A673 (cell line): Measurements from ENCODE around the gene NR1H3. TPM values are rescaled to one million over a fixed set of nuclear protein-coding genes. Genes with fewer than 3 reads are reported as not detected.

Experiments used
- BruUV-seq: library from RNA; stranded (reverse); fragments of 400-500 nt; replicated peaks from 2 replicates; lab custom pipeline; 2021; lab: Mats Ljungman, UMichigan
- CTCF ChIA-PET: fragments of 300-600 bp; sonication (Branson Sonifier 250); formaldehyde crosslinking; loops from one replicate; lab custom pipeline; 2022; ENCODE audit warnings: antibody characterized with exemption; lab: Charles Lee
- POLR2A ChIA-PET: fragments of 300-600 bp; sonication (Branson Sonifier 250); formaldehyde crosslinking; loops from one replicate; lab custom pipeline; 2022; ENCODE audit warnings: antibody characterized with exemption; ENCODE audit not compliant: low non-redundant PET; lab: Charles Lee
- DNase-seq: peaks from one replicate; pipeline ENCODE4 v3.0.0-alpha.2; 2015; ENCODE audit warnings: low spot score
- H3K27ac ChIP-seq: fragments of 200-600 bp; sonication (generic); 2 replicates; pipeline ENCODE4 v1.5.1; 2016; ENCODE audit warnings: mixed run types, low read depth, mild to moderate bottlenecking, mixed read lengths, antibody characterized with exemption, low read length; ENCODE audit not compliant: poor library complexity, severe bottlenecking
- H3K27me3 ChIP-seq: fragments of 200-600 bp; sonication (generic); replicated peaks from 2 replicates; pipeline ENCODE4 v1.6.1; 2017; ENCODE audit warnings: mixed run types, low read depth, mild to moderate bottlenecking, mixed read lengths, antibody characterized with exemption, low read length; ENCODE audit not compliant: insufficient read depth, poor library complexity
- H3K36me3 ChIP-seq: fragments of 200-600 bp; sonication (generic); 2 replicates; pipeline ENCODE4 v1.6.1; 2016; ENCODE audit warnings: mixed run types, mild to moderate bottlenecking, mixed read lengths, antibody characterized with exemption, low read length; ENCODE audit not compliant: insufficient read depth, poor library complexity, severe bottlenecking
- H3K4me1 ChIP-seq: fragments of 200-600 bp; sonication (generic); 2 replicates; pipeline ENCODE4 v1.6.1; 2017; ENCODE audit warnings: mixed run types, mild to moderate bottlenecking, mixed read lengths, antibody characterized with exemption, low read length; ENCODE audit not compliant: insufficient read depth, poor library complexity, severe bottlenecking
- H3K4me3 ChIP-seq: fragments of 200-600 bp; sonication (generic); 2 replicates; pipeline ENCODE4 v1.5.1; 2016; ENCODE audit warnings: low read depth, mixed run types, mild to moderate bottlenecking, mixed read lengths, low read length; ENCODE audit not compliant: poor library complexity, severe bottlenecking
- H3K9me3 ChIP-seq: fragments of 200-600 bp; sonication (generic); 2 replicates; pipeline ENCODE4 v1.6.1; 2016; ENCODE audit warnings: mixed run types, low read depth, mild to moderate bottlenecking, mixed read lengths, antibody characterized with exemption, low read length; ENCODE audit not compliant: poor library complexity, severe bottlenecking
- EZH2 ChIP-seq: fragments of 200-600 bp; sonication (generic); IDR thresholded peaks from 2 replicates; pipeline ENCODE4 v1.6.1; 2017; ENCODE audit warnings: borderline replicate concordance, low read depth, mild to moderate bottlenecking, mixed read lengths, antibody characterized with exemption, low read length; ENCODE audit not compliant: poor library complexity, severe bottlenecking
- intact Hi-C: fragments of 100-400 bp; cut with micrococcal nuclease; formaldehyde crosslinking; loops from one replicate; pipeline ENCODE4 v1.10.0; 2022; ENCODE audit not compliant: unreplicated experiment
- total RNA-seq: library from RNA; stranded (reverse); gene quantifications from 2 replicates; pipeline ENCODE4 v1.2.3, GENCODE V29; 2021
- TF ChIP-seq, protein P1 (sequence below): fragments of 300-800, 200-600 bp; sonication (generic); conservative IDR thresholded peaks from 2 replicates; pipeline ENCODE4 v1.5.1; 2017; ENCODE audit warnings: low read depth, mild to moderate bottlenecking, antibody characterized with exemption, low read length, moderate library complexity, mixed read lengths

NR1H3 gene
- total RNA-seq, 1 experiment from 2014 or later: 14.5 TPM

DNA sequence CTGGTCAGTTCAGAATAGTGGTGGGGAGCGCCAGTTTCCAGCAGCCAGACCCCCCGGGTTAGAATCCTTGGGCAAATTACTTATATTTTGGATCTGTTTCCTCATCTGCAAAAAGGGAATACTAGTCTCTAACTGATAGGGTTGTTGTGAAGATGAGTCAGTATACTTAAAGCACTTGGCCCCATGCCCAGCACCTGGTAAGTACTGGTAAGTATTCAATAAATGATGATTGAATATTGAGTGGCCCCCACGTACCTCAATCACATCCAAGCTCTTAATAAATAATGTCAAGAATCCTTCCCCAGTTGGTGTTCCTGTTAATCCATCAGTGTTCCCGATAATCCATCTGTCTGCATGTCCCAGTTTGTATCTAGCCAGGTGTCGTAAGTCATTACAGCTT, 21.3 kb upstream of the NR1H3 start:
- no peaks in the 10 kb centered on the region for H3K27me3 ChIP-seq
- TF ChIP-seq, protein P1, sequence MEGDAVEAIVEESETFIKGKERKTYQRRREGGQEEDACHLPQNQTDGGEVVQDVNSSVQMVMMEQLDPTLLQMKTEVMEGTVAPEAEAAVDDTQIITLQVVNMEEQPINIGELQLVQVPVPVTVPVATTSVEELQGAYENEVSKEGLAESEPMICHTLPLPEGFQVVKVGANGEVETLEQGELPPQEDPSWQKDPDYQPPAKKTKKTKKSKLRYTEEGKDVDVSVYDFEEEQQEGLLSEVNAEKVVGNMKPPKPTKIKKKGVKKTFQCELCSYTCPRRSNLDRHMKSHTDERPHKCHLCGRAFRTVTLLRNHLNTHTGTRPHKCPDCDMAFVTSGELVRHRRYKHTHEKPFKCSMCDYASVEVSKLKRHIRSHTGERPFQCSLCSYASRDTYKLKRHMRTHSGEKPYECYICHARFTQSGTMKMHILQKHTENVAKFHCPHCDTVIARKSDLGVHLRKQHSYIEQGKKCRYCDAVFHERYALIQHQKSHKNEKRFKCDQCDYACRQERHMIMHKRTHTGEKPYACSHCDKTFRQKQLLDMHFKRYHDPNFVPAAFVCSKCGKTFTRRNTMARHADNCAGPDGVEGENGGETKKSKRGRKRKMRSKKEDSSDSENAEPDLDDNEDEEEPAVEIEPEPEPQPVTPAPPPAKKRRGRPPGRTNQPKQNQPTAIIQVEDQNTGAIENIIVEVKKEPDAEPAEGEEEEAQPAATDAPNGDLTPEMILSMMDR: no peak
- TF ChIP-seq EZH2: no peak
- TSS peak; percentile 19 for BruUV-seq
- H3K27ac ChIP-seq: peak overlapping the region; percentile 47
- H3K4me1 ChIP-seq: peaks cover 14% of the 10 kb centered on the region
- ChIA-PET POLR2A (interaction anchor here (0.6 to 0.7 kb wide), 4 partner anchors 20 to 345 kb away, joined by 3 to 10 read pairs (median 6); no protein-coding TSS in a partner anchor), CTCF (interaction anchor here (0.6 to 0.9 kb wide), 2 partner anchors 12 to 160 kb away, joined by 5 to 6 read pairs; partner anchors contain the start of gene ACP2)
- H3K4me3 ChIP-seq: no peak overlapping the region
- DNase-seq: peak; percentile 84
- no peaks in the 10 kb centered on the region for H3K9me3 ChIP-seq
- intact Hi-C loops: no loop called here
- H3K36me3 ChIP-seq: peaks cover 48% of the 10 kb centered on the region

DNA sequence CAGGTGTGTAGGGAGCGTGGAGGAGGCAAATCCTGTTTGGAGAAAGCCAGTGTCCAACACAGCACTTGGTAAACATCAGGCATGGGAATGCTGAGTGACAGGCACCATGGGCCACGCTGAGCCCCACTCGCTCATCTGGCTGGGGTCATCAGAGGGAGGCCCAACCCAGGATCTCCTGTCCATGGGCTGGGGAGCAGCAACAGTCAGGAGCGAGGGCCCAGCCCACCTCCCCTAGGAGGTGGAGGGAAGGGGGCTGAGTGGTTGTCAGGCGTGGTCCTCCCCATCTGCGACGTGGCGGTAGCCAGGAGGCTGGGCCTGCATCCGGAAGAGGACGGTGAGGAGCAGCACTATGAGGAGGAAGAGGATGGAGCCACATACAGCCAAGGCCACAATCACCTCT, 17.9 kb upstream of the NR1H3 start:
- H3K4me1 ChIP-seq: peaks cover 14% of the 10 kb centered on the region
- ChIA-PET CTCF (interaction anchor here (0.7 kb wide), 1 partner anchor 26 kb away, joined by 3 read pairs; no protein-coding TSS in a partner anchor), POLR2A (no interaction called here)
- no peaks in the 10 kb centered on the region for H3K27me3 ChIP-seq
- BruUV-seq: no TSS peak
- DNase-seq: no peak
- peaks cover 74% of the 10 kb centered on the region for H3K36me3 ChIP-seq
- intact Hi-C loops: no loop called here
- H3K9me3 ChIP-seq: no peaks in the 10 kb centered on the region
- H3K27ac ChIP-seq: no peak overlapping the region
- no peak overlapping the region for H3K4me3 ChIP-seq
- TF ChIP-seq, protein P1: no peak
- TF ChIP-seq EZH2: no peak

DNA sequence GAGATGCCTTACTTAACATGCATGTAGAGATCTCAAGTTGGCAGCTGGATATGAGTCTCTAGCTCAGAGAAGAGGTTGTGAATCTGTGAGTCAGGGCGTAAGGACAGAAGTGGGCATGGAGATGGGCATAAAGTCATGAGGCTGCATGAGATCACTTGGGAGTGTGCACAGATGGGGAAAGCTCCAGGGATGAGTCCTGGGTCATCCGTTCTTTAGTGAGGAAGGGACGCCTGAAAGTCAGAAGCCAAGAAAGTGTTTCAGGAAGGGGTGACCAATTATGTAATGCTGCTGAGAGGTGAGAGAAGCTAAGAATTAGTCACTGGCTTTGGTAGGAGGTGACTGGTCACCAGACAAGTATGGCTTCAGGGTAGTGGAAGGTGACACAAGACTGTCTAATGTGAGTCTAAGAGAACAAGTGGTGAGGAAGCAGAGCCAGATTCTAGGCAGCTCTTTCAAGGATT, 15.9 kb upstream of the NR1H3 start:
- ChIA-PET CTCF (no interaction called here), POLR2A (no interaction called here)
- H3K4me3 ChIP-seq: no peak overlapping the region
- no peak for TF ChIP-seq EZH2
- TF ChIP-seq, protein P1: no peak
- H3K36me3 ChIP-seq: peaks cover 82% of the 10 kb centered on the region
- no peak for DNase-seq
- BruUV-seq: no TSS peak
- intact Hi-C loops: no loop called here
- H3K4me1 ChIP-seq: peaks cover 3% of the 10 kb centered on the region
- H3K27me3 ChIP-seq: no peaks in the 10 kb centered on the region
- no peak overlapping the region for H3K27ac ChIP-seq
- no peaks in the 10 kb centered on the region for H3K9me3 ChIP-seq
